PC-9 (cell line): ENCODE data around the gene NFIA.

Experiments
- CTCF ChIP-seq: fragments of 200-600 bp; sonication (generic); conservative IDR thresholded peaks from 2 replicates; pipeline ENCODE4 v1.6.1; 2017; ENCODE audit warnings: mixed run types, antibody characterized with exemption, mild to moderate bottlenecking, moderate library complexity
- EZH2 ChIP-seq: fragments of 200-600 bp; sonication (generic); IDR thresholded peaks from 2 replicates; pipeline ENCODE4 v1.8.0; 2017; ENCODE audit warnings: antibody characterized with exemption, low read depth

GRCh38 chr1:61403679-61404596, 321.6 kb downstream of the NFIA start:
- no peak for TF ChIP-seq CTCF
- TF ChIP-seq EZH2: no peak
